ENCODE data around the gene COPS7A. TPM values are rescaled to one million over a fixed set of nuclear protein-coding genes. Genes with fewer than 3 reads are reported as not detected.
A peak's percentile ranks its signal among the peaks of the same experiment; 100 is the strongest.

The COPS7A gene
- total and polyA plus RNA-seq, 2 donors (not counting 1 experiment from before 2014, with no cell fraction given): 28.3 to 46.0 TPM

GRCh38 chr12:6777386-6777785, 53.5 kb downstream of the COPS7A start:
- Histone ChIP-seq H2AFZ (ENCODE audit: insufficient read depth, low read depth, low read length, poor library complexity, severe bottlenecking) (no peak overlapping the region), H3K9ac (ENCODE audit: low read length) (no peak overlapping the region), H3K36me3 (replicated peaks in 1 of 2; ENCODE audit: control extremely low read depth in 1 of 2, control insufficient read depth in 1 of 2, extremely low read depth in 1 of 2, insufficient read depth in 2 of 2, low read length in 1 of 2) (no peaks in the 10 kb centered on the region), H3K9me3 (ENCODE audit: control extremely low read depth in 1 of 3, control insufficient read depth in 2 of 3, insufficient read depth in 1 of 3, low read length in 2 of 3) (peaks cover 0 to 17% (median 0%) of the 10 kb centered on the region in 3 donors), H3K4me2 (replicated peaks; ENCODE audit: low read depth, low read length, poor library complexity, severe bottlenecking) (no peak overlapping the region), H3K79me2 (ENCODE audit: control insufficient read depth, insufficient read depth, low read length) (no peaks in the 10 kb centered on the region), H4K20me1 (ENCODE audit: control insufficient read depth, insufficient read depth, low read length, poor library complexity, severe bottlenecking) (no peaks in the 10 kb centered on the region), H3K27ac (ENCODE audit: low read length in 2 of 2) (no peak overlapping the region), H3K4me1 (ENCODE audit: control insufficient read depth in 2 of 2, insufficient read depth in 2 of 2, low read length in 2 of 2) (peaks cover 25 to 30% of the 10 kb centered on the region in 2 donors), H3K27me3 (replicated peaks in 1 of 4; ENCODE audit: control extremely low read depth in 1 of 4, control insufficient read depth in 3 of 4, insufficient read depth in 4 of 4, low read length in 3 of 4) (peaks cover 0 to 55% (median 37%) of the 10 kb centered on the region in 4 experiments), H3K4me3 (ENCODE audit: control extremely low read depth in 1 of 5, extremely low read depth in 1 of 5, insufficient read depth in 1 of 5, low read depth in 2 of 5, low read length in 4 of 5) (no peak overlapping the region)
- Mint-ChIP-seq H3K27me3 (peaks cover 50% of the 10 kb centered on the region), H3K9me3 (ENCODE audit: insufficient read depth) (no peaks in the 10 kb centered on the region), H3K27ac (no peak overlapping the region), H3K4me1 (peaks cover 13% of the 10 kb centered on the region), H3K4me3 (no peak overlapping the region)
- DNase-seq: no peak
- 91% methylated on average over 5 of the region's 5 CpGs for WGBS (ENCODE audit: insufficient coverage)
- ChIA-PET POLR2A (interaction anchor here (2.4 kb wide), 1 partner anchor 24 kb away, joined by 11 read pairs; the partner anchor contains the start of gene MLF2), CTCF (interaction anchor here (0.9 to 7.8 kb wide), 7 partner anchors 10 to 215 kb away, joined by 3 to 109 read pairs (median 3); partner anchors contain the start of gene MLF2)
- ATAC-seq (ENCODE audit: low read depth): no peak
- intact Hi-C loops (cut with micrococcal nuclease): no loop called here
- no peak for TF ChIP-seq EZH2 (IDR thresholded peaks at IDR 0.05; ENCODE audit: borderline replicate concordance, insufficient read depth, low read depth, low read length, poor library complexity, severe bottlenecking)
- TF ChIP-seq, protein P1, sequence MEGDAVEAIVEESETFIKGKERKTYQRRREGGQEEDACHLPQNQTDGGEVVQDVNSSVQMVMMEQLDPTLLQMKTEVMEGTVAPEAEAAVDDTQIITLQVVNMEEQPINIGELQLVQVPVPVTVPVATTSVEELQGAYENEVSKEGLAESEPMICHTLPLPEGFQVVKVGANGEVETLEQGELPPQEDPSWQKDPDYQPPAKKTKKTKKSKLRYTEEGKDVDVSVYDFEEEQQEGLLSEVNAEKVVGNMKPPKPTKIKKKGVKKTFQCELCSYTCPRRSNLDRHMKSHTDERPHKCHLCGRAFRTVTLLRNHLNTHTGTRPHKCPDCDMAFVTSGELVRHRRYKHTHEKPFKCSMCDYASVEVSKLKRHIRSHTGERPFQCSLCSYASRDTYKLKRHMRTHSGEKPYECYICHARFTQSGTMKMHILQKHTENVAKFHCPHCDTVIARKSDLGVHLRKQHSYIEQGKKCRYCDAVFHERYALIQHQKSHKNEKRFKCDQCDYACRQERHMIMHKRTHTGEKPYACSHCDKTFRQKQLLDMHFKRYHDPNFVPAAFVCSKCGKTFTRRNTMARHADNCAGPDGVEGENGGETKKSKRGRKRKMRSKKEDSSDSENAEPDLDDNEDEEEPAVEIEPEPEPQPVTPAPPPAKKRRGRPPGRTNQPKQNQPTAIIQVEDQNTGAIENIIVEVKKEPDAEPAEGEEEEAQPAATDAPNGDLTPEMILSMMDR (IDR thresholded peaks at IDR 0.05): no peak

GRCh38 chr12:6778217-6778573, 54.3 kb downstream of the COPS7A start:
- ATAC-seq (ENCODE audit: low read depth) (no peak), DNase-seq (no peak)
- CTCF ChIA-PET: interaction anchor here (0.6 to 7.8 kb wide), 28 partner anchors 8 to 383 kb away, joined by 3 to 109 read pairs (median 4); partner anchors contain the start of genes LPAR5, MLF2, PTMS and ZNF384
- H2AFZ ChIP-seq (ENCODE audit: insufficient read depth, low read depth, low read length, poor library complexity, severe bottlenecking): peak overlapping the region; percentile 81
- H3K4me3 ChIP-seq (ENCODE audit: control extremely low read depth in 1 of 5, extremely low read depth in 1 of 5, insufficient read depth in 1 of 5, low read depth in 2 of 5, low read length in 4 of 5): peak overlapping the region in 3 of 5 experiments; percentile 48 to 56 (median 49)
- peak overlapping the region; percentile 79 for H3K4me2 ChIP-seq (replicated peaks; ENCODE audit: low read depth, low read length, poor library complexity, severe bottlenecking)
- POLR2A ChIA-PET: interaction anchor here (0.6 to 2.4 kb wide), 4 partner anchors 25 to 364 kb away, joined by 3 to 11 read pairs (median 6); partner anchors contain the start of gene MLF2
- no peak overlapping the region for H3K27ac ChIP-seq (ENCODE audit: low read length in 2 of 2)
- 85% methylated on average over 14 of the region's 14 CpGs for WGBS (ENCODE audit: insufficient coverage)
- H3K4me1 ChIP-seq (ENCODE audit: control insufficient read depth in 2 of 2, insufficient read depth in 2 of 2, low read length in 2 of 2): peaks cover 17 to 21% of the 10 kb centered on the region in 2 donors
- H4K20me1 ChIP-seq (ENCODE audit: control insufficient read depth, insufficient read depth, low read length, poor library complexity, severe bottlenecking): no peaks in the 10 kb centered on the region
- Mint-ChIP-seq H3K27me3 (peaks cover 44% of the 10 kb centered on the region), H3K9me3 (ENCODE audit: insufficient read depth) (no peaks in the 10 kb centered on the region), H3K27ac (no peak overlapping the region), H3K4me3 (peak overlapping the region; percentile 85), H3K4me1 (peaks cover 12% of the 10 kb centered on the region)
- TF ChIP-seq EZH2 (IDR thresholded peaks at IDR 0.05; ENCODE audit: borderline replicate concordance, insufficient read depth, low read depth, low read length, poor library complexity, severe bottlenecking): no peak
- TF ChIP-seq, protein P1 (IDR thresholded peaks at IDR 0.05): no peak
- H3K36me3 ChIP-seq (replicated peaks in 1 of 2; ENCODE audit: control extremely low read depth in 1 of 2, control insufficient read depth in 1 of 2, extremely low read depth in 1 of 2, insufficient read depth in 2 of 2, low read length in 1 of 2): no peaks in the 10 kb centered on the region
- intact Hi-C loops (cut with micrococcal nuclease): loop anchor here (2.0 kb wide), 1 partner anchor 89 kb away; the partner anchor contains the start of gene ZNF384
- no peaks in the 10 kb centered on the region for H3K79me2 ChIP-seq (ENCODE audit: control insufficient read depth, insufficient read depth, low read length)
- H3K27me3 ChIP-seq (replicated peaks in 1 of 4; ENCODE audit: control extremely low read depth in 1 of 4, control insufficient read depth in 3 of 4, insufficient read depth in 4 of 4, low read length in 3 of 4): peaks cover 0 to 47% (median 31%) of the 10 kb centered on the region in 4 experiments
- peak overlapping the region; percentile 58 for H3K9ac ChIP-seq (ENCODE audit: low read length)
- H3K9me3 ChIP-seq (ENCODE audit: control extremely low read depth in 1 of 3, control insufficient read depth in 2 of 3, insufficient read depth in 1 of 3, low read length in 2 of 3): peaks cover 0 to 11% (median 0%) of the 10 kb centered on the region in 3 donors

Data from B cell (primary cell).